Rectal smooth muscle tissue (tissue), 1 donor: Measurements from ENCODE around the gene ZNF747.

Experiments
- H3K27ac ChIP-seq: one replicate; pipeline ENCODE4 v1.7.0; 2013; ENCODE audit warnings: low read depth, low read length, inconsistent platforms
- H3K27me3 ChIP-seq: one replicate; pipeline ENCODE4 v1.7.0; 2013; ENCODE audit warnings: low read length; ENCODE audit not compliant: control insufficient read depth, insufficient read depth
- H3K36me3 ChIP-seq: one replicate; pipeline ENCODE4 v1.7.0; 2013; ENCODE audit warnings: low read length; ENCODE audit not compliant: control insufficient read depth, insufficient read depth
- H3K4me1 ChIP-seq: one replicate; pipeline ENCODE4 v1.7.0; 2013; ENCODE audit warnings: low read length; ENCODE audit not compliant: control insufficient read depth, insufficient read depth
- H3K4me3 ChIP-seq: one replicate; pipeline ENCODE4 v1.7.0; 2013; ENCODE audit warnings: low read length
- H3K9ac ChIP-seq: one replicate; pipeline ENCODE4 v1.7.0; 2013; ENCODE audit warnings: low read length

ZNF747 gene

DNA sequence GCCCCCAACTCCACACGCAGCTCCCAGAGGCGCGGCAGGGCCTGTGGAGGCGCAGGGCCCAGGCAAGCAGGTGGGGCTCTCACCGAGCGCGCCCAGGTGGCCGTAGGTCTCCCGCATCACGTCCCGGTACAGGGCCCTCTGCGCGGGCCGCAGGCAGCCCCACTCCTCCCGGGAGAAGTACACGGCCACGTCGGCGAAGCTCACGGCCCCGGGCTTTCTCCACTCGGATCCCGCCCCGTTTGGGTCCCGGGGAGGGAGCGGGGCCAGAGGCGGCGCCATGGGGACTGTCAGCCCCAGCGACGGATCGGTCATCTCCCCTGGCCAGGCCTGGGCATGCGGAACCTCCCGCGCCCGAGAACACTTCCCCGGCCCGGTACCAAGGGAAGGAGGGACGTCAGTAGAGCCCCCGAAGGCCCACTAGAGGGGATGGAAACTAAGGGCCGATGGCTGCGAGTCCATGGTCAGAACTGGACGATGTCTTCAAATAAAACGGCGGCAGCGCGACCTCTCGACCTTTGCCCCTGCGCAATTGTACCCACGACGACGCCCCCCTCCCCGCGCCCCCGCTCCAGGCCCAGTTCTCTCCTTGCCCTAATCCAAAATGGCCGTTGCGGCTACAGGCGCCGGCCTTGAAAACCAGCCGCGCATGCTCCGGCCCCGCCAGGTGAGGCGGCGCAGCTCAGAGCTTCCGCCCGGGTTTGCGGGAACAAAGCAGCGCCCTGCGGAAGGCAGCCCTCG, at the start of gene ZNF747:
TSS of gene ZNF747 (minus strand) at position 491 of the 738 bp plus-strand sequence. CDS start at position 312, 179 bp downstream.
- peaks cover 4% of the 10 kb centered on the region for H3K4me1 ChIP-seq
- H3K27ac ChIP-seq, result peak within 1 kb of the TSS; percentile 92
- H3K36me3 ChIP-seq, result peaks cover 4% of the 10 kb centered on the region
- peak within 1 kb of the TSS; percentile 80 for H3K4me3 ChIP-seq
- peak within 1 kb of the TSS; percentile 92 for H3K9ac ChIP-seq
- H3K27me3 ChIP-seq, result no peaks in the 10 kb centered on the region

DNA sequence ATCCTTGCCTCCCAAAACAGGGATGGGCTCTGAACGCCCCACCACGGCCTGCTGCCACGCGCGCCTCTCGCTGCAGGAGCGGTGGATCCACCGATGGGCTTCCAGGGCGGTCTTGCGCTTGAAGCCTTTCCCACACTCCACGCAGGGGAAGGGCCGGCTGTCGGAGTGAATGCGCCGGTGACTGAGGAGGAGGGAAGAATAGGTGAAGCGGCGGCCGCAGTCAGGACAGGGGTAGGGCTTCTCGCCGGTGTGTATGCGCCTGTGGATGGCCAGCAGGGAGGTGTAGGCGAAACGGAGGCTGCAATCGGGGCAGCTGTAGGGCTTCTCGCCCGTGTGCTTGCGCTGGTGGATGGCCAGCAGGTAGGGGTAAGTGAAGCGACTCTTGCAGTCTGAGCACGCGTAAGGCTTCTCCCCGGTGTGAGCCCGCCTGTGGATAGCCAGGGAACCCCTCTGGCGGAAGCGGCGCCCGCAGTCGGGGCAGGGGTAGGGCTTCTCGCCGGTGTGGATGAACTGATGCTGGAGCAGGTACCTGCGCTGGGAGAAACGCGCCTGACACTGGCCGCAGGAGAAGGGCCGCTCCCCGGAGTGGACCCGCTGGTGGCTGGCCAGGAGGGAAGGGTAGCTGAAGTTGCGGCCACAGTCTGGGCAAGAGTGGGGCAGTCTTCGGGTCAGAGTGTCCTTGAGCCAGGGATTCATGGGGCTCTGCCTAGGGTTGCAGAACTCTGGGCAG, 48.1 kb upstream of the ZNF747 start:
- Histone ChIP-seq H3K9ac (no peak overlapping the region), H3K4me3 (no peak overlapping the region), H3K36me3 (peaks cover 5% of the 10 kb centered on the region), H3K27me3 (no peaks in the 10 kb centered on the region), H3K27ac (no peak overlapping the region), H3K4me1 (peaks cover 4% of the 10 kb centered on the region)

DNA sequence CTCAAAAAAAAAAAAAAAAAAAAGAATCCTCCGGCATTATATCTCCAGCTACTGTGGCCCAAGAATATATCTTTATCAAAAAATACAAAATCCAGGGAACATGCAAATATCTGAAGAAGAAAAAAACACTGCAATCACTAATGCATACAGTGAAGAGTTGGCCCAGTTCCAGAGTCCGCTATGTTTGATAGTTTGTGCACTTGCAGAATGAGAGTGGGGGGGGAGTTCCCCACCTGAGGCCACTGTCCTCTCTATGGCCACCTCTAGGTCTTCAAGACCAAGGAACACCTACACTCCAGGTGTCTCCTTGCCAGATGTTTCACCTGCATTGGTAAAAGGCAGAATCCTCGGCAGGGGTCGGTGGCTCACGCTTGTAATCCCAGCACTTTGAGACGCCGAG, 46.8 kb upstream of the ZNF747 start:
- Histone ChIP-seq H3K9ac (no peak overlapping the region), H3K36me3 (peaks cover 5% of the 10 kb centered on the region), H3K27me3 (no peaks in the 10 kb centered on the region), H3K4me3 (no peak overlapping the region), H3K4me1 (peaks cover 4% of the 10 kb centered on the region), H3K27ac (no peak overlapping the region)

DNA sequence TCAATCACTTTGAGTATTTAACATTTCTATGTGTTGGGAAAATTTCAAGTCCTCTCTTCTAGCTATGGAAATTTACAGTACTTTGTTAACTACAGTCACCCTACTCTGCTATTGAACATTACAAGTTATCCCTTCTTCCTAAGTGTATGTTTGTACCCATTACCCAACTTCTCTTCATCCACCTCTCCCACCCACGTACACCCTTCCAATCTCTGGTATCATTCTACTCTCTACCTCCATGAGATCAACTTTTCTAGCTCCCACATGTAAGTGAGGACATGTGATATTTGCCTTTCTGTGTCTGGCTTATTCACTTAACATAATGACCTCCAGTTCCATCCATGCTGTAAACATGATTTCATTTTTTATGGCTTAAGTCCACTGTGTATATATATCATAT, 40.0 kb upstream of the ZNF747 start:
- H3K4me3 ChIP-seq, result no peak overlapping the region
- H3K27me3 ChIP-seq, result no peaks in the 10 kb centered on the region
- H3K9ac ChIP-seq, result no peak overlapping the region
- H3K4me1 ChIP-seq, result peaks cover 5% of the 10 kb centered on the region
- H3K27ac ChIP-seq, result no peak overlapping the region
- peaks cover 2% of the 10 kb centered on the region for H3K36me3 ChIP-seq

DNA sequence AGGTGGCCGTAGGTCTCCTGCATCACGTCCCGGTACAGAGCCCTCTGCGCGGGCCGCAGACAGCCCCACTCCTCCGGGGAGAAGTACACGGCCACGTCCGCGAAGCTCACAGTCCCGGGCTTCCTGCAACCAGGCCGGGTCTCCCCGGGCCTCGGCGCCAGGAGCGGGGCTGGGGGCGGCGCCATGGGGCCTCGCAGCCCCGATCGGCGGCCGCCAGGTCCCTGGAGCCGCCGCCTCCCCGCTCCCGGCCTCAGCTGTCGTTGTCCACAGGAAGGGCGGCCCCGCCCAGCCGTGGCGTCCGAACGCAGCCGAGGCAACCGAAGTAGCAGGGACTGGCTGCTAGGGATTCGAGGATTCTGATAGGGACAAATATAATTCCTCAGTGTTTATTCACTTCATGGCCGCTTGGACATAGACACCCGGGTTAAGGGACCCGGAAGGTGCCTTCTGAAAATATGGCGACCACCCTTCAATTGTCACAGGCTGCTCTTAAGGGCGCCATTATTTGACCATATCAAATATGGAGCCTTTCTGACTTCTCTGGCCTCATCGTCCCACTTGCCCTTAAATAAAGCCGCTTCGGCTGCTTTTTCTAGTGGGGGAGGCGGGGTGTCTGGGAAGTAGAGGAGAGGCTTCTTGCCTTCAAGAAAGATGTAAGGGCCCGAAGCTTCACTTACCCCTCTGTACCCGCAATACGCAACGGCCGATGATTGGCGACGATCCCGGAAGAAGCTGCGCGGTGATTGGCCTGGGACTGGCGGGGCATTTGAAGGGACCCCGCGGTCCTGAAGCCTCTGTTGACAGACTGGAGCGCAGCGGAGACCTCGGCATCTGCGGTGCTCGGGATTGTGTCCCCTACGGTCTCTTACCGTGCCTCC, 37.0 kb upstream of the ZNF747 start, which contains the start of gene ZNF688:
TSS of gene ZNF688 (minus strand) at position 270 of the 878 bp plus-strand sequence. CDS start at position 185, 85 bp downstream.
- H3K4me1 ChIP-seq, result peaks cover 5% of the 10 kb centered on the region

DNA sequence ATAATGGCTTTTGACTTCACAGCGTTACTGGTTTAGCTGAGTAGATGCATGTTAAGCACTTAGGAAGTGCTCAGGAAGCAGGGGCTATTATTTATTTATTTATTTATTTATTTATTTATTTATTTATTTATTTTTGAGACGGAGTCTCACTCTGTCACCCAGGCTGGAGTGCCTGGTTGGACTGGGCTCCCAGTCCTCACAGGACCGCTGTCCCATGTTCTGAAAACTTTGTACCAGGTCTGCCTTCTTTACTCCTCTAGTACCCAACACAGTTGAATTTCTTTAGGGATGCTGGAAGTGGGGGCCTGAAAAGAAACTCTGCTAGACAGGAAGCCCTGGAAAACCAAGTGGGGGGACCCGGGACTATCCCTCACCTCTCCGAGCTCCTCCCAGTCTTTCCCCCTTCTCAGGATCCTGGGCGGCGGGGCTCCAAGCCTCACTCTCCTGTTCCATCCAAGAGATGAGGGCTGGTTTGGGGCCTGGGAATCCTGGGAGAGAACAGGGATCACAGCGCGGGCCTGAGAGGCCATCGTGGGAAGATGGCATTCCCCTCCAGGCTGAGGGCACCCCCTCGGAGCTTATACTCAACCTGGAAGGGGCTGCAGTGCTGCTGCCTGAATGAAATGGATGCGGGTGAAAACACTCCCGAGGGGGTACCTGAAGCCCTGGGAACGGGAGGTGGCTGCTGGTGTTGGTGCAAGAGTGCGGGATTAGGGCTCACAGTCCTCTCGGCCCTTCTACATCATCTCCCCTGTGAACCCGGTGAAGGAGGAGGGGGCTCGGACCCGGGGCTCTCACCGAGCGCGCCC, 36.2 kb upstream of the ZNF747 start:
- H3K4me1 ChIP-seq, result peaks cover 5% of the 10 kb centered on the region

More for the DNA sequence above, 37.0 kb upstream of the ZNF747 start, which contains the start of gene ZNF688:
- Histone ChIP-seq H3K27ac (peak within 1 kb of the TSS; percentile 90), H3K36me3 (no peaks in the 10 kb centered on the region), H3K4me3 (peak within 1 kb of the TSS; percentile 88), H3K27me3 (no peaks in the 10 kb centered on the region), H3K9ac (peak within 1 kb of the TSS; percentile 84)

DNA sequence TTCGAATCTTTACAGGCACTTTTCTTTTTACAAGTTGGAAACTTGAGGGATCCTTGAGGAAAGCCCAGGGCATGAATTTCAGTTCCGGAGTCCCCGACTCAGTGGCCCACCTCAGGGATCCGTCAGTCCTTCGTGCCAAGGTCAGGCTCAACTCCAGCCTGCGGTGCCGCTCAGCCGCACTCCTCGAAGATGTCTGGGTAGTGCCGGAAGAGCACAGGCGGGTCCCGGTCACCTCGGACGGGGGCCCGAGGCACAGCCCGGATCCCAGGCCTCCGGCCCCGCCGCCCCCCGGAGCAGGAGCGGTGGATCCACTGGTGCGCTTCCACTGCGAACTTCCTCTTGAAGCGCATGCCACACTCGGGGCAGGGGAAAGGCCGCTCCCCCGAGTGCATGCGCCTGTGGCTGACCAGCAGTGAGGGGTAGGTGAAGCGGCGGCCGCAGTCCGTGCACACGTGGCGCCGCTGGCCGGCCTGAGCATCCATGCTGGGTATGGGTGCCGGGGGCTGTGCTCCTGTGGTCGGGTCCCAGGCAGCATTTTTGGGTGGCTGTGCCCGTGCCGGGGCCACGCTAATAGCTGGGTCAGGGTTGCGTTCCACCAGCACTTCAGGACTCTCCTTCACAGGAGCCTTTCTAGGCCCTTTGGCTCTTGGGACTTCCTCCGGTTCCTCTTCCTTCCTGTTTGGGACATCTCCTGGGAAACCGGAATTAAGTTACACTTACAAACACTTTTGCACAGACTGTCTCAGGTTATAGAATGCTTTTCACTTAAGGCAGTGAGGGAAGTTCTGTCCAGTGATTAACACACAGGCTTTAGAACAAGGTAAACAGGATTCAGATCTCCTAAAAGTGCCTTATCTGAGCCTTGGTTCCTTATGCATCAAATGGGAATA, 35.3 kb upstream of the ZNF747 start:
- H3K4me1 ChIP-seq, result peaks cover 5% of the 10 kb centered on the region

More for the DNA sequence above, 36.2 kb upstream of the ZNF747 start:
- Histone ChIP-seq H3K27ac (peak overlapping the region; percentile 90), H3K36me3 (no peaks in the 10 kb centered on the region), H3K27me3 (no peaks in the 10 kb centered on the region), H3K9ac (peak overlapping the region; percentile 84), H3K4me3 (peak overlapping the region; percentile 88)

DNA sequence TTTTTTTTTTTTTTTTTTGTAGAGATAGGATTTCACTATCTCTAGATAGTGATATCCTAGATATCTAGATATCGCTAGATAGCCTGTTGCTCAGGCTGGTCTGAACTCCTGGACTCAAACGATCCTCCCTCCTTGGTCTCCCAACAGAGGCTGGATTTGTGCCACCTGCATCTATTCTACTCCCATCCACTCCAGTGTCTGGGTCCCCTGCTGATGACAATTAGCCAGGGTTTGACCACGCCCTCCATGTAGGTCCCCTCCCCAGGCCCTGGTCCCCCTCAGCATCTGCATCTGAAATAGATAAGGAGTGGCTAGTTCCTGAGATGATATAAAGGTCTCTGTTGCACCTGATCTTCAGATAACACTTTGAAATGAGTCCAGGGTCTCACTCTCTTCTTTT, 34.6 kb upstream of the ZNF747 start:
- Histone ChIP-seq H3K4me1 (peaks cover 5% of the 10 kb centered on the region), H3K27ac (peak overlapping the region; percentile 17), H3K27me3 (no peaks in the 10 kb centered on the region), H3K4me3 (no peak overlapping the region), H3K9ac (no peak overlapping the region), H3K36me3 (no peaks in the 10 kb centered on the region)

More for the DNA sequence above, 35.3 kb upstream of the ZNF747 start:
- Histone ChIP-seq H3K36me3 (no peaks in the 10 kb centered on the region), H3K27ac (no peak overlapping the region), H3K4me3 (no peak overlapping the region), H3K27me3 (no peaks in the 10 kb centered on the region), H3K9ac (no peak overlapping the region)

DNA sequence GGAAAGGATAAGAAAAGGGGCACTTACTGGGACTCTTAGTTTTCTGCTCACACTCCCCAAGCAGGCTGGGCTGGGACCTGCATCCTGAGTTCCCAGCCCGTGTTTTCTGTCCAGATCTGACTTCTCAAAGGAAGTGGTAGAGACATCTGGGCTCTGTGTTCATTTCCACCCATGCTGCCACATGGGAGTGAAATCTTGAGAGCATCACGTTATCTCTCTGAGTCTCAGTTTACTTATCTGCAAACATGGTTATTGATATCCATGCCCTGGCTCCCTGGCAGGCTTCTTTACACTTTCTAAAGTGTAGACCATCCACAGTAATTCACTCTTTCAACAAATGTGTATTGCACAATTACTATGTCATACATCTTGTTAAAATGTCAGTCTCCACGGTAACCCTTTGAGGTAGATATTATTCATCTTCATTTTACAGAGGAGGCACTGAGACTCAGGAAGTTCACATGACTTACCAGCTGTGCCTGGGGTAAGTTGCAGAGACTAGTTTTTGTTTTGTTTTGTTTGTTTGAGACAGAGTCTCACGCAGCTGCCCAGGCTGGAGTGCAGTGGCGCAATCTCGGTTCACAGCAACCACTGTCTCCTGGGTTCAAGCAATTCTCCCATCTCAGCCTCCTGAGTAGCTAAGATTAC, 33.5 kb upstream of the ZNF747 start:
- H3K9ac ChIP-seq, result no peak overlapping the region
- H3K4me1 ChIP-seq, result peaks cover 5% of the 10 kb centered on the region
- no peaks in the 10 kb centered on the region for H3K36me3 ChIP-seq
- H3K27ac ChIP-seq, result no peak overlapping the region
- H3K27me3 ChIP-seq, result no peaks in the 10 kb centered on the region
- H3K4me3 ChIP-seq, result no peak overlapping the region

DNA sequence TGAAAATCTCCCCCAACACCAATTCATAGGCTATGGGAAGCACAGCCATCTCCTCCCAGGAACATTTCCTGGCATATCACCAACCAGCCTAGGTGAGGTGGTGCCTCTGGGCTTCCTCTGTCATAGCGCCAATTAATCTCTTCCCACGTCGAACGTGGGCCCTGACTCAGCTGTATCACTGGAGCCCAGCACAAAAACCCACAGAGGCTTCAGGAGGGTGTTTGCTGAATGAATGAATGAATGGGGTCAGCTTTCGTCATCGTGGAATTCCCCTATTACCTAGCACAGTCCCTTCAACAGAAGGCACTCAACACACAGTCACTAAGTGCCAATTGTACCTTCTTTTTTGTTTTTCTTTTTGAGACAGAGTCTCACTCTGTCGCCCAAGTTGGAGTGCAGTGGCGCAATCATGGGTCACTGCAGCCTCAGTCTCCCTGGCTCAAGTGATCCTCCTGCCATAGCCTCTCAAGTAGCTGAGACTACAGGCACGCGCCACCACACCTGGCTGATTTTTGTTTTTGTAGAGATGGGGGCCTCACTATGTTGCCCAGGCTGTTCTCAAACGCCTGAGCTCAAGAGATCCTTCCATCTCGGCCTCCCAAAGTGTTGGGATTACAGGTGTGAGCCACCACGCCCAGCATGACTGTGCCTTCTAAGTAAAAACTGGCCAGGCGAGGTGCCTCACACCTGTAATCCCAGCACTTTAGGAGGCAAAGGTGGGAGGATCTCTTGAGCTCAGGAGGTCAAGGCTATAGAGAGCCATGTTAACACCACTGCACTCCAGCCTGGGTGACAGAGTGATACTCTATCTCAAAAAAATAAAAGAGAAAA, 32.7 kb upstream of the ZNF747 start:
- Histone ChIP-seq H3K36me3 (no peaks in the 10 kb centered on the region), H3K27ac (no peak overlapping the region), H3K4me3 (no peak overlapping the region), H3K9ac (no peak overlapping the region), H3K27me3 (no peaks in the 10 kb centered on the region), H3K4me1 (peaks cover 4% of the 10 kb centered on the region)
